Activated CD4-positive, alpha-beta T cell treated with anti-CD3 and anti-CD28 coated beads for 1 hour (primary cell): ENCODE results near the gene CDC25B.
"Not testable (repeated sequence)": the region's sequence is repeated elsewhere in the genome, so short reads cannot be mapped to it uniquely, and the experiment has no call there.

Experiments
- DNase-seq: peaks from one replicate; pipeline ENCODE4 v3.0.0-alpha.2; 2020

The CDC25B gene

DNA sequence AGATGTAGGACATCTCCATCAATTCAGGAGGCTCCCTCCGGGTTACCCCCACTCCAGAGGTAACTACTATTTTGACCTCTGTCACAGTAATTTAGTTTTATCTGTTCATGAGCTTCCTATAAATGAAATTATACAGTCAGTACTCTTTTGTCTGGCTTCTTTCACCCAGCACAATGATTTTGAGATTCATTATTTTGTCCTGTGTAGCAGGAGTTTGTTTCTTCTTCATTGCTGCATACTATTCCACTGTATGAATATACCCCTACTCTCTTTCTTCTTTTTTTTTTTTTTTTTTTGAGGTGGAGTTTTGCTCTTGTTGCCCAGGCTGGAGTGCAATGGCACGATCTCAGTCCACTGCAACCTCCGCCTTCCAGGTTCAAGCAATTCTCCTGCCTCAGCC lies 12.4 kb downstream of the CDC25B start:
- no peak for DNase-seq

DNA sequence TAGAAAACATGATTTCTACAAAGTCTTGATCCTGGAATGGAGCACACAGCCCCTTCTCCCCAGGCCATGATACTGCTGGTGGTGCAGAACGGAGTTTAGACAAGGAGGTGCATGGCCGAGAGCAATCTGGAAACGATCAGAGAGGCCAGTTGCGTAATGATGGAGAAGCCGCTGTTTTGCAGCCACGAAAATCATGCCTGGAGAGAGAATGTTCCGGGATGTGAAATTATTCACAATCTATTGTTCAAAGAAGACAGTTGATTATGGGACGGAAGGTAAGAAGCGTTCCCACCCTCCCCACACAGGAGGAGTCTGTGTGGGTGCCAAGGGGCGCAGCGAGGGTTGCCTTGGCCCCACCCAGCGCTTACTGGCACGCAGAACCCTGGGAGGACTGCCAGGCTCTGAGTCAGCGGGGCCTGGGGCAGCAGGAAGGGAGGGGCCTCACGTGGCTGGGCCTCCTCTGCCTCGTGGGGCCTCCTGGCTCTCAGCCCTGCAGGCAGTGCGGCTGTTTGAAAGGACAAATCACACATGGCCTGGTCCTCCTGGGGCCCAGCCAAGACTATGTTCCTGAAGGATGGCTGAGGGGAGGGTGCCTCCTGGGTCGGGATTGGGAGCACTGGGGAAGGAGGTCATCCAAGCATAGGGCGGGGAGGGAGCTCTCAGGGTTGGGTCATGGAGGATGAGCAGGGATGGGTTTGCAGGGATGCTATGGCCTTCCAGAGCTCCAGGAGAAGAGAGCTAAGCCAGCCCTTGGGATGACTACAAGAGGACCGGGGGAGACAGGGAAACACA lies 15.6 kb downstream of the CDC25B start:
- DNase-seq = peak; percentile 91

GRCh38 chr20:3812259-3812681 lies 16.2 kb downstream of the CDC25B start:
- DNase-seq = no peak

DNA sequence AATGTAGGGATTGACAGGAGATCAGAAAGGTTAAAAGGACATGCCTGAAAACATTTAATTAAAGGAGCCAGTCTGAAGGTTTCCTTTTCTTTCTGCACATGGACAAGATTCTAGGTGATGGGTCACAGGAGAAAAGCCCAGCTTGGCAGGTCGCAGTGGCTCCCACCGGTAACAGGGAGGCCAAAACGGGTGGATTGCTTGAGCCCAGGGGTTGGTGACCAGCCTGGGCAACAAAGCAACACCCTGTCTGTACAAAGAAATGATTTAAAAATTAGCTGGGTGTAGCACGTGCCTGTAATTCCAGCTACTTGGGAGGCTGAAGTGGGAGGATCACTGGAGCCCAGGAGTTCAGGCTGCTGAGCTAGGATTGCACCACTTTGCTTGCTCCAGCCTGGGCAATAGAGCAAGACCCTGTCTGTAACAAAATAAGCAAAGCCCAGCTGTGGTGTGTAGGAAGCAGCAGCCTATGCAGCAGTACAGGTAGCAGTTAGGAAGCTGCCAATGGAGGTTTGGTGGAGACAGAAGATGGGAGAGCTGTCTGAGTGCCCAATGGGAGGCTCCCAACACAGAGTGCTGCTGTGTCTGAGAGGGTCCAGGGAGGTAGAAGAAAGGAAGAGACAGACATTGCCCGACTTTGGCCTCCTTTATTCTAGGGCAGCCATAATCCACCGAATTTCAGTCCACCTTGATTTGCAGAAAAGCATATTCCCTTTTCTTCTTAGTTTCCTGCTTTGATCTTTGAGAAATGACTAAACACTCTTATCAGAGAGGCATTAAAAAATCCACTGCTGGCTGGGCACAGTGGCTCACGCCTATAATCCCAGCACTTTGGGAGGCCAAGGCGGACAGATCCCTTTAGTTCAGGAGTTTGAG lies 17.1 kb downstream of the CDC25B start:
- DNase-seq = no peak

DNA sequence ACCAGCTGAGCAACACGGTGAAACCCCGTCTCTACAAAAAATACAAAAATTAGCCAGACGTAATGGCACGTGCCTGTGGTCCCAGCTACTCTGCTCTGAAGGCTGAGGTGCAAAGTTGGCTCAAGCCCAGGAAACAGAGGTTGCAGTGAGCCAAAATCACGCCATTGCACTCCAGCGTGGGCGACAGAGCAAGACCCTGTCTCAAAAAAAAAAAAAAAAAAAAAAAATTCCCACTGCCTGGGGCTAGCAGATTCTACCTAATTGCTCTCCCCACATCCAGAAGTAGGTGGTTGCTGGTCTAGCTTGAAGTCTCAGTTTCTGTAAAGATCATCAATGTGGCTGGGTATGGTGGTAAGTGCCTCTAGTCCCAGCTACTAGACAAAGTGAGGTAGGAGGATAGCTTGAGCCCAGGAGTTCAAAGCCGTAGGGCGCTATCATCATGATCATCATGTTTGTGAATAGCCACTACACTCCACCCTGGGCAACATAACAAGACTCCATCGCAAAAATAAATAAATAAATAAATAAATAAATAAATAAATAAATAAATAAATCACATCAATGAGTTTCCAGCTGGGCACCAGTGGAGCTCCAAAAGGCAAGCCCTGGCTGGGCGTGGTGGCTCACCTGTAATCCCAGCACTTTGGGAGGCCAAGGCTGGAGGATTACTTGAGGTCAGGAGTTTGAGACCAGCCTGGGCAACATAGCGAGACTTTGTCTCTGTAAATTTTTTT lies 17.9 kb downstream of the CDC25B start:
- DNase-seq = no peak

DNA sequence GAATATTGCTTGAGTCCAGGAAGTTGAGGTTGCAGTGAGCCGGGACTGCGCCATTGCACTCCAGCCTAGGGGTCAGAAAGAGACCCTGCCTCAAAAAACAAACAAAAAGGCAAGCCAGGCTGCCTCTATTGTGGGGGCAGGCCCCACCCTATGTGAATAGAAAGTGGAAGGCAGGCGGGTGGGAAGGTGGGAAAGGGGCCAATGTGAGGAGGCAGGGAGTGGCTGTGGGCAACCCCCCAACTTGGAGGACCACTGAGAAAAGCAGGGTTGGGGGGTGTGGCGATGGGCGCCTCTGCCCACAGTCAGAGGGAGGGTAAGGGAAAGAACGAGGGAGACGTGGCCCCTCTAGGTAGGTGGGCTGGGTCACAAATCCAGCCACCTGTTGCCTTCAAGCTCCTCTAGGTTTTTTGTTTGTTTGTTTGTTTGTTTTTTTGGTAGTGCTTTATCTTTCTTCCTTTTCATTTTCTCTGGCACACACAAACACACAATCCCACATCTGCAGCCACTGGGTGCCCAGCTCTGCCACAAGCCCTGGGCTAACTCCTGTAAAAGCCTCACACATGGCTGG lies 18.9 kb downstream of the CDC25B start:
- DNase-seq = no peak

GRCh38 chr20:3815703-3816315 lies 19.7 kb downstream of the CDC25B start:
- no peak for DNase-seq

- no peak for DNase-seq
Observed at GRCh38 chr20:3818155-3819151, 22.3 kb downstream of the CDC25B start.

DNA sequence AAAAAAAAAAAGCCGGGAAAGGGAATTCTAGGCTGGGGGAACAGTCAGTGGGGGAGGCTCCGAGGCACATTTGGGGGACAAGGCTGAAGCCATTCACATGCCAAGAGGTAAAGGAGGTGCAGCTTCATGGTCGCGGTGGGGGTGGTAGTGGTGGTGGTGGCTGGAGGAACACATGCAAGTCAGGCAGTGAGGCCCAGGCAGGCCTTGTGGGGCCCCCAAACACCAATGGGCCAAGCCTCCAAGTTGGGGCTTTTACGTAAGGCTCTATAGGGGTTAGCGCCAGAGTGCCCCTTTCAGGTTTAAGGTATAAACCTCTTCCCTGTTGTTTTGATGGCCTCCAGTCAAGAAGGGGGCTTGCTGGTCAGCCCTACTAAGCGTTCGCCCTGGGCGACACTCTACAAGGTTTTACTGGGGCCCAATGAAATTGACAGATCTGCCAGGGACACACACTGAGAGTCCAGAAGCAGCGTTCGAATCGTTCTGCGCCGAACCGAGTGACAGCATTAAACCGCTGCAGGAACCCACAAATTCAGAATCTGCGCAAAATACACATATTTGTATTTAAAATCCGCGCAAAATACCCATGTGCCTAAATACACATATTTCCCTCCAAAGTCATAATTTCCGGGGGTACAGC lies 23.4 kb downstream of the CDC25B start:
- DNase-seq = no peak

DNA sequence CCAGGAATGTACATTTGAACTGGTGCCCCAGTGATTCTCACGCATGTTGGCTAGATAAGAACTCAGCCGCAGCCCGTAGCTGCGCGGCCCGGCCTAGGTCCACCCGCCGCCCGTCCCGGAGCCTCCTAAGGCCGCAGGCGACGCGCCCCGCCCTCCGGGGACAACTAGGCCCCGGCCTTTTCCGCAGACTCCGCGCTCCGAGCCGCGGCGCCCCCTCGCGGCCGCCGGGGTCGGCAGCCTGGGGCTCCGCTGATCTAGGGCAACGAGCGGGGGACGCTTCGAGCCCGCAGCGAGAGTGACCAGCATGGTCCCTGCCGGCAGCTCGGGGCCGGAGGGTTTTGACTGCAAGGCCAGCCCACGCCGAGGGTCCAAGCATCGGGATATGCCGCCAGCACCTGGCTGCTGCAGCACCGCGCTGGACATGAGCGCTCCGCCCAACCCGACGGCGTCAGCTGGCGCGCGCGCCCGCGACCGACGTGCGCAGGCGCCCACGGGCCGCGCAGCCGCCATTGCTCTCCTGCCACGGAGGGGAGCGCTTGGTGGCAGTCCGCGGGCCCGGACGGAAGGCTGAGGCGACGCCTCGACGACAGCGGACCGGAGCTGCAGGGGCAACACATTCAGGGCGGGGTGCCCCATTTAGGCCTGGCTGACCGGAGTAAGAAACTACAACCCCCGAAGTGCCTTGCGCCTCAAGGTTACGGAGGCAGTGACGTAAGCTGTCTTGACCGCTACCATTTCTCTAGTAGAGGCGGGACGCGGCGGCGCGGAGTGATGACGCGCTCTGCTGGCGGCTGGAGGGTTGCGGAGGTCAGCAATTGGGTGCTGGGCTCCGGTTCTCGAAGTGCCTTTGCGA lies 24.2 kb downstream of the CDC25B start, which contains the start of gene AP5S1:
AP5S1 (plus strand) TSS at position 500 of the 853 bp plus-strand sequence. CDS start 1,571 bp downstream, outside the sequence.
- DNase-seq = peak; percentile 83

DNA sequence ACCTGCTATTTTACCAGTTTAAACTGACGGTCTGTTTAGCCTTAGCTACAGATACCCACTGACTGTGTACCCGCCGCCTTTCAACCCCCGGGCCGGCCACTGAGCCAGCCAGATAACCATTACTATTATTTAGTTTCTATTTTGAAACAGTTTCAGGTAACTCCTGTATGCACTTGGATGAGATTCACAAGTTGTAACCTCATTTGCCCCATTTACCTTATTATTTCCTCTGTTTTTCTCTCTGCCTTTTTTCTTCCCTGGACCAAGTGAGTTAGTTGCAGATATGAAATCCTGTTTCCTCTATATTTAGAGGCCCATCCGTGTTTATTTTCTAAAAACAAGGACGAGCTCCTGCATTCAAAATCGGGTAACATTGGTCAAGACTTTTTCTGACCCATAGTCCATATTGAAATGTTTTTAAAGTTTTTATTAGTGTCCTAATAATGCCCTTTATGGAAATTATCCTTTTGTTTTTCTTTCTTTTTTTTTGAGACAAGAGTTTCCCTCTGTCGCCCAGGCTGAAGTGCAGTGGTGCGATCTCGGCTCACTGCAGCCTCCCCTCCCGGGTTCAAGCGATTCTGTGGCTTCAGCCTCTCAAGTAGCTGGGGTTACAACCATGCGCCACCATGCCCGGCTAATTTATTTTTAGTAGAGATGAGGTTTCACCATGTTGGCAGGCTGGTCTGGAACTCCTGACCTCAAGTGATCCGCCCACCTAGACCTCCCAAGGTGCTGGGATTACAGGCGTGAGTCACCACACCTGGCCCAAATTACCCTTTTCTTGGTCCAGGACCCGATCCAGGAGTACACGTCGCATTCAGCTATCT lies 25.0 kb downstream of the CDC25B start:
- DNase-seq = no peak

- DNase-seq = no peak
Observed at GRCh38 chr20:3821996-3822395, 25.9 kb downstream of the CDC25B start.

- DNase-seq = no peak
Observed at GRCh38 chr20:3823881-3824280, 27.8 kb downstream of the CDC25B start.

- no peak for DNase-seq
Observed at GRCh38 chr20:3825526-3825925, 29.4 kb downstream of the CDC25B start.

GRCh38 chr20:3826420-3826819 lies 30.3 kb downstream of the CDC25B start:
- DNase-seq = no peak

- no peak for DNase-seq
Observed at GRCh38 chr20:3828798-3829197, 32.7 kb downstream of the CDC25B start.

GRCh38 chr20:3829891-3830290 lies 33.8 kb downstream of the CDC25B start:
- not testable (repeated sequence) for DNase-seq

DNA sequence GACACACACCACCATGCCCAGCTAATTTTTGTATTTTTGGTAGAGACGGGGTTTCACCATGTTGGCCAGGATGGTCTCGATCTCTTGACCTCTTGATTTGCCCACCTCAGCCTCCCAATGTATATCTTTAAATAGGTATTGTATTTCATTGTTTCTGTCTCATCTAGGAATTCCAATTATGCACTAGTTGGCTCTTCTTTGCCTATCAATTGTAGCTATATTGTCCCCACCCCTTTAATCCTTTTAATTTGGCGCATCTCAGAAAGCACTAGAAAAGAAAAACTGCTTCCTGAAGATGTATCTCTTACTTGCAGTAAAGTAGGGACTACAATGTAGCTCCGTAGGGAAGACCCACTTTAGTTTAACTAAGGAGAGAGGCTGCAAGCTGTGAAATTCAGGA lies 40.0 kb downstream of the CDC25B start:
- no peak for DNase-seq

GRCh38 chr20:3839328-3839727 lies 43.2 kb downstream of the CDC25B start:
- no peak for DNase-seq
